ENCODE results near the gene PGM2L1. TPM values are rescaled to one million over a fixed set of nuclear protein-coding genes. Genes with fewer than 3 reads are reported as not detected.

Gene PGM2L1
- total and polyA plus RNA-seq, 10 donors, result 0.37 to 7.1 (median 4.9) TPM

DNA sequence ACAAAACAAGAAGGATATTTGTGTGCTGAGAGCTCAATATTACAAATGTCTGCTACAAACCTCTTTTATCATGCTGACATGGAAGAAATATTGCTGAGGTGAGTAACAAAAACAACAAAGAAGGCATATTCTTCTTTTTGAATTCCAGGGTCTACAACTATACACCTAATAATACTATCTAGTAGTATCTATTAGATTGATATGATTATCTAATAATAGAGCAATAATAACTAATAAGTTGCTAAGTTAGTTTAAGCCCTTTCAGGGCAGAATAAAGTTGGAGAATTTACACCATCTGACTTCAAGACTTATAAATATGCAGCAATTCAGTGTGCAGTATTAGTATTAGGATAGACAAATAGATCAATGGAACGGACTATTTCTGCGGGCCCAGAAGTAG lies 11.4 kb upstream of the PGM2L1 start:
- DNase-seq, result no peak
- intact Hi-C loops (cut with DNase I; ENCODE audit: low total_unique reads), result no loop called here
- H3K27ac ChIP-seq, result no peak overlapping the region
- H3K4me3 ChIP-seq, result no peak overlapping the region
- H3K9me3 ChIP-seq, result no peaks in the 10 kb centered on the region
- H3K27me3 ChIP-seq (replicated peaks in 1 of 7), result peaks cover 0 to 10% (median 0%) of the 10 kb centered on the region in 7 donors
- WGBS, 5 donors, result 93 to 99% (median 97%) methylated on average over 2 of the region's 2 CpGs
- H3K4me1 ChIP-seq, result no peaks in the 10 kb centered on the region
- TF ChIP-seq CTCF (IDR thresholded peaks at IDR 0.05 in 8 of 11, conservative IDR thresholded peaks at IDR 0.05 in 3 of 11) (no peak), POLR2A (IDR thresholded peaks at IDR 0.05) (no peak), POLR2AphosphoS5 (IDR thresholded peaks at IDR 0.05) (no peak)
- no peaks in the 10 kb centered on the region for H3K36me3 ChIP-seq

- intact Hi-C loops (cut with DNase I; ENCODE audit: low total_unique reads), result no loop called here
- no peaks in the 10 kb centered on the region for H3K36me3 ChIP-seq
- DNase-seq, result no peak
- 54 to 64% (median 62%) methylated on average over 4 of the region's 4 CpGs for WGBS, 5 donors
- no peaks in the 10 kb centered on the region for H3K27me3 ChIP-seq (replicated peaks in 1 of 7)
- TF ChIP-seq CTCF (IDR thresholded peaks at IDR 0.05 in 8 of 11, conservative IDR thresholded peaks at IDR 0.05 in 3 of 11), result no peak
- H3K27ac ChIP-seq, result peak overlapping the region in 4 of 8 donors; percentile 9 to 49 (median 36)
- H3K9me3 ChIP-seq, result no peaks in the 10 kb centered on the region
- peaks cover 0 to 8% (median 5%) of the 10 kb centered on the region in 6 donors for H3K4me1 ChIP-seq
- H3K4me3 ChIP-seq, result no peak overlapping the region
These were observed 5.5 kb upstream of the PGM2L1 start for GRCh38 chr11:74403607-74404321.

GRCh38 chr11:74400606-74401005 lies 2.4 kb upstream of the PGM2L1 start:
- Histone ChIP-seq H3K9me3 (no peaks in the 10 kb centered on the region), H3K4me3 (no peak overlapping the region), H3K27ac (no peak overlapping the region), H3K36me3 (no peaks in the 10 kb centered on the region), H3K27me3 (replicated peaks in 1 of 7) (no peaks in the 10 kb centered on the region), H3K4me1 (peaks cover 6 to 23% (median 11%) of the 10 kb centered on the region in 6 donors)
- intact Hi-C loops (cut with DNase I; ENCODE audit: low total_unique reads), result no loop called here
- DNase-seq, result no peak
- WGBS, 5 donors, result 74 to 91% (median 90%) methylated on average over 2 of the region's 2 CpGs
- TF ChIP-seq POLR2A (IDR thresholded peaks at IDR 0.05) (no peak), CTCF (IDR thresholded peaks at IDR 0.05 in 8 of 11, conservative IDR thresholded peaks at IDR 0.05 in 3 of 11) (no peak), POLR2AphosphoS5 (IDR thresholded peaks at IDR 0.05) (no peak)

GRCh38 chr11:74397501-74398243 lies 561 bp downstream of the PGM2L1 start:
- TF ChIP-seq POLR2A (IDR thresholded peaks at IDR 0.05) (no peak), POLR2AphosphoS5 (IDR thresholded peaks at IDR 0.05) (no peak), CTCF (IDR thresholded peaks at IDR 0.05 in 8 of 11, conservative IDR thresholded peaks at IDR 0.05 in 3 of 11) (peak in 2 of 11 experiments; percentile 12 to 16)
- peak; percentile 90 for DNase-seq
- intact Hi-C loops (cut with DNase I; ENCODE audit: low total_unique reads), result no loop called here

More at GRCh38 chr11:74397501-74398243, 561 bp downstream of the PGM2L1 start:
- H3K36me3 ChIP-seq, result no peaks in the 10 kb centered on the region
- H3K27me3 ChIP-seq (replicated peaks in 1 of 7), result no peaks in the 10 kb centered on the region
- peak overlapping the region; percentile 63 to 96 (median 89) for H3K4me3 ChIP-seq
- no peaks in the 10 kb centered on the region for H3K9me3 ChIP-seq
- WGBS, 5 donors, result 1 to 2% (median 1%) methylated on average over 32 to 35 of the region's 35 CpGs
- peaks cover 6 to 23% (median 11%) of the 10 kb centered on the region in 6 donors for H3K4me1 ChIP-seq
- H3K27ac ChIP-seq, result peak overlapping the region; percentile 70 to 94 (median 90)
